ENCODE results near the gene OBP2A.

- no peak for TF ChIP-seq CTCF (conservative IDR thresholded peaks at IDR 0.05; ENCODE audit: low read length)
- no peak for TF ChIP-seq EZH2phosphoT487 (IDR thresholded peaks at IDR 0.05; ENCODE audit: borderline replicate concordance, low read depth, low read length)
Measured at GRCh38 chr9:135505406-135506187, 40.3 kb upstream of the OBP2A start.
